Stimulated activated CD8-positive, alpha-beta memory T cell treated with anti-CD3 and anti-CD28 coated beads, Interleukin-7, amount 100 ng/mL, for 24 hours (primary cell): ENCODE measurements around the gene APC.
"Not testable (repeated sequence)": the region's sequence is repeated elsewhere in the genome, so short reads cannot be mapped to it uniquely, and the experiment has no call there.

Experiments used
- DNase-seq: peaks from one replicate; pipeline ENCODE4 v3.0.0-alpha.2; 2020; ENCODE audit warnings: low read depth

APC gene

GRCh38 chr5:112857866-112858265, 120.2 kb downstream of the APC start:
- DNase-seq, result no peak

- DNase-seq, result not testable (repeated sequence)
Measured at GRCh38 chr5:112860571-112860928, 122.9 kb downstream of the APC start.

GRCh38 chr5:112860929-112861637, 123.4 kb downstream of the APC start, which contains the start of gene SRP19:
TSS of gene SRP19 (plus strand) at chr5:112861287. CDS start at chr5:112861377, 90 bp downstream.
- peak; percentile 87 for DNase-seq

- no peak for DNase-seq
Measured at GRCh38 chr5:112861638-112861985, 123.9 kb downstream of the APC start.

GRCh38 chr5:112862085-112862484, 124.4 kb downstream of the APC start:
- DNase-seq, result no peak

DNA sequence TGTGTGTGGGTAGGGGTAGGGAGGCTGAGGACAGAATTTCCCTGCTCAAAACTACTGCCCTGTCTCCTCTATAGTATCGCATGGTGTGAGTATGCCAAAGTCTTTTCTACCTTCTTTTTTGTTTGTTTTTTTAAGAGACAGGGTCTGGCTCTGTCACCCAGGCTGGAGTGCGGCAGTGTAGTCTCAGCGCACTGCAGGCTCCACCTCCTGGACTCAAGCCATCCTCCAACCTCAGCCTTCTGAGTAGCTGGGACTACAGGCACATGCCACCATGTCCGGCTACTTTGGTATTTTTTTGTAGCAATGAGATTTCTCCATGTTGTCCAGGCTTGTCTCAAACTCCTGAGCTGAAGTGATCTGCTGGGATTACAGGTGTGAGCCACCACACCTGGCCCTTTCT, 125.9 kb downstream of the APC start:
- no peak for DNase-seq

- no peak for DNase-seq
Measured at GRCh38 chr5:112865128-112865527, 127.4 kb downstream of the APC start.

DNA sequence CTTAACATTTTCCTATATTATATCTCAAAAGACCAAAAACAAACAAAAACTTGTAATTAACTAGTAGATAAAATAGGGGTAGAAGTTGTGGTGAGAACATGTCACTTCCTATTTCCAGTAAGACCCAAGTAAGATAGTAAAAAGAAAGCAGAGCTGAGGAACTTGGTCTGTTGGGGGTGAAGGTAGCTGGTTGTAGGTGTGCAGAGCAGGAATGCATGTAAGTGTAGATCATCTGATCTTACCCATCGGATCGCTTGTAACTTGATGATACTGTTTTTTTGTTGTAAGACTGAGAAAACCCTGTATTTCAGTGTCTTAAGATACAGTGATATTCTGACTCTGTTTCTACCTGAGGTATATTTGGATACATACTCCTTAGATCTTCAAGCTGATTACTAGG, 129.1 kb downstream of the APC start:
- DNase-seq, result no peak

DNA sequence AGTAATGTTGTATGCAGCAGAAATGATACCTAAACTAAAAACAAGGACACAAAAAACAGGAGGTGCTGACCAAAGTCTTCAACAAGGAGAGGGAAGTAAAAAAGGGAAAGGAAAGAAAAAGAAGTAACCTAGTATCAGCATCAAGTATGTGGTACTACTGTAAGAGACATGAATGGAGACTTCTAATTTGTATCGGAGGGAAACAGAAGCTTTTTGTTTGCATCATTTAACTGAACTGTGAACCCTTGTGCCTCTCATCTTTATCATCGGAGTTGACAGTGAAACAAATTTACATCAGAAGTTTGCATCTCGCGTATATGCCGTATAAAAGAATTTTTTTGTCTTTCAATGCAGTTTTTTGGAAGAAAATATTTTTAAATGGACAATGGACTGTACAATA, 129.7 kb downstream of the APC start:
- DNase-seq, result no peak

DNA sequence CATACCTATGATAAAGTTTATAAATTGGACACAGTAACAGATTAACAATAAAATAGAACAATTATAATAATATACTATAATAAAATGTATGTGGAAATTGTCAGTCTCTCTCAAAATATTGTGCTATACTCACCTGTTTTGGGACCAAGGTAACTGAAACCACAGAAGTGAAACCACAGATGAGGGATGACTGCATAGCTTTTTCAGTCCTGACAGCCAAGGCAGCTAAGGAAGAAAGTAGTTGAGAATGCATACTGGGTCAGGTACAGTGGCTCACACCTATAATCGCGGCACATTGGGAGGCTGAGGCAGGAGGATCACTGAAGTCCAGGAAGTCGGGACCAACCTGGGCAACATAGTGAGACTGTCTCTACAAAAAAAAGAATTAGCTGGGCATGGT, 132.3 kb downstream of the APC start:
- DNase-seq, result no peak

DNA sequence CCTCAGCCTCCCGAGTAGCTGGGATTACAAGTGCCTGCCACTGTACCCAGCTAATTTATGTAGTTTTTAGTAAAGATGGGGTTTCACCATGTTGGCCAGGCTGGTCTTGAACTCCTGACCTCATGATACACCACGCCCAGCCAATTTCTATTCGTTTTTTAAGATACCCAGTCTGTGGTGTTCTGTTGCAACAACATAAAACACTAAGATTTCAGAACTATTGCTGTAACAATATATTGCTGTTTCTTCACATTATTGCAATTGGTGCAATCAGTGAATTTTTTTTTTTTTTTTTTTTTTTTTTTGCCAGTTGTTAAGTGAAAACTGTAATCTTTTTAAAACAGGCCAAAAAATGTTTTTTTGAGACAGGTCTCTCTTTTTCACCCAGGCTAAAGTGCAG, 133.3 kb downstream of the APC start:
- no peak for DNase-seq

DNA sequence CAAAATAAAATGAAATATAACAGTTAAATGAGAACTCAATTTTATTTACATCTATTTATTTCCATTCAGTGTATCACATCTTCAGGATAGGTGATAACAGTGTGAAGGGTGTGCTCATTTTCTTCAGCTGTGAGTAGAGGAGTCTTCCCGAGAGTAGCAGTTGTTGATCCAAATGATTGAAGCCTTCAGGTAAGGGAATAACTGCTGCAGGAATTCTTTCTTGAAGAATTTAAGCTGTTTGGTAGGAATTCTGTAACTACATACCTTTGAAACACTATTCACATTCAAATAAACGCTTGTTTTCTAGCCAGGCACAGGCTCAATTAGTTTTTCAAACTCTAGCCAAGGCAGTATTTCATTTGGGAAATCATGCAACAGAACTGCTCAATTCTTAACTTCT, 138.7 kb downstream of the APC start:
- DNase-seq, result no peak

DNA sequence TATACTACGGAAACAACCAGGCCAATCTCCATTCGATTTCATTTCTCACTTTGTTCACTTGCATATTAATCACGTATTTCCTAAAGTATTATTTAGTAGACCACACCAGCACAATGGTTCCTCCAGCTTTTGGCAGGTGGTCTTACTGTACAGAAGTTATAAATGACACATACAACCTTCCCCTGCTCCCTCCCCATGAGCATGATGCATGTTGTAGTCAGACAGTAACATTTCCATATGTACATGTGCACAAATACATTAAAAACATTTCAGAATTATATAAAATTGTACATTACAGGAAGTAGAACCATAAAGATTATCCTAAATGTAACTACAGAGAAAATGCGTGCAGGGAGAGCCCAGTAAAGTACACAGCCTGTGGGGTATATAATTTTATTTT, 140.4 kb downstream of the APC start:
- no peak for DNase-seq

DNA sequence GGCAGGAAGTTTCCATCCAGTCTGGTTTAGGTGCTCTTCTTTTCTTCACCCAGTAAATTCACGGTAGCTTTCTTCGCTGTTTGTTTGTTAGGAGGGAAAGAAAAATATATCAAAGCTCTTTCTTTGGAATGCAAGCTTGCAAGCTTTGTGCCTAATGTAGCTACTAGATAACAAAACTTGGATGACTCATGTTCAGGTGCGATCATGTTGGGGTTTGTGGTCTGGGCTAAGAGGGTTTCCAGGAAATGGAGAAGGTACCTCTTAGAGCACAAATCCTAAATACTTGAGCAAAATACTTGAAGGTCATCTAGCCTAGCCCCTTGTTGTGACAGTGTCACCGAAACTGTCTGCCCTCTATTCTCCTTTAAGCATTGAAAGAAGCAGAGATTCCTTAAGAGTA, 141.1 kb downstream of the APC start:
- DNase-seq, result peak; percentile 18

GRCh38 chr5:112880219-112880964, 142.7 kb downstream of the APC start:
- DNase-seq, result no peak

DNA sequence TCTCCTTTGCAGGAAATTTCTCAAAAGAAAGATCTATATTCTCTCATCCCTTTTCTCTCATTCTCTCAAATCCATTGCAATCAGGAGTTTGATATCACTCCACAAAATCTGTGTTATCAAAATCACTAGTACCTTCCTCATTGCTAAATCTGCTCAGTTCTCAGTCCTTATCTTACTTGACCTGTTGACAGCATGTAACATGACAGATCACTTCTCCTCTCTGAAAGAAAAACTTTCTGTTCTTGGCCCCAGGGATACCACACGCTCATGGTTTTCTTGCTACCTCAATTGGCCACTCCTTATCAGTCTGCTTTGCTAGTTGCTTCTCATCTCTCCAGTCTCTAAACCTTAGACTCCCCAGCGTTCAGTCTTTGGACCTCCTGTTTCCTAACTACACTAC, 145.5 kb downstream of the APC start:
- no peak for DNase-seq

DNA sequence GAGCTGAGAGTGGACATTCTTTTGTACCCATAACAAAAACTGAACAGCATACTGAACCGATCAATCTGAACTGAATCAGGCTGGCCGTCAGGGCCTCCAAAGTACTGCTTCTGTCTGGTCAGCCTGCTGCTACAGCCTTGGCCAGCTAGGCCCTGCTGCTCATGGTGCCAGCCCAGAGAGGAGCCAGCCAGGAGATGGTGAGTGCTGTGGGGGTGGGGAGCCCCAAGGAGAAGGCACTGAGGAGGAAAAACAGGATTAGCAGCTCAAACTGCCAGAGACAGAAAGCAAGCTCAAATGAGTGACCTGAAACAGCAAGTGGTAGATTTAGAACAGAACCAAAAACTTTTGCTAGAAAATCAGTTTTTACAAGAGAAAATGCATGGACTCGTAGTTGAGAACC, 147.3 kb downstream of the APC start:
- DNase-seq, result no peak

- DNase-seq, result no peak
Measured at GRCh38 chr5:112886975-112887374, 149.3 kb downstream of the APC start.

DNA sequence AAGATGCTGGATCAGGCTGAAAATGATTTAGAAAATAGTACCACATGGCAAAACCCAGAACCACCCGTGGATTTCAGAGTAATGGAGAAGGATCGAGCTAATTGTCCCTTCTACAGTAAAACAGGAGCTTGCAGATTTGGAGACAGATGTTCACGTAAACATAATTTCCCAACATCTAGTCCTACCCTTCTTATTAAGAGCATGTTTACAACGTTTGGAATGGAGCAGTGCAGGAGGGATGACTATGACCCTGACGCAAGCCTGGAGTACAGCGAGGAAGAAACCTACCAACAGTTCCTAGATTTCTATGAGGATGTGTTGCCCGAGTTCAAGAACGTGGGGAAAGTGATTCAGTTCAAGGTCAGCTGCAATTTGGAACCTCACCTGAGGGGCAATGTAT, 154.4 kb downstream of the APC start:
- not testable (repeated sequence) for DNase-seq

DNA sequence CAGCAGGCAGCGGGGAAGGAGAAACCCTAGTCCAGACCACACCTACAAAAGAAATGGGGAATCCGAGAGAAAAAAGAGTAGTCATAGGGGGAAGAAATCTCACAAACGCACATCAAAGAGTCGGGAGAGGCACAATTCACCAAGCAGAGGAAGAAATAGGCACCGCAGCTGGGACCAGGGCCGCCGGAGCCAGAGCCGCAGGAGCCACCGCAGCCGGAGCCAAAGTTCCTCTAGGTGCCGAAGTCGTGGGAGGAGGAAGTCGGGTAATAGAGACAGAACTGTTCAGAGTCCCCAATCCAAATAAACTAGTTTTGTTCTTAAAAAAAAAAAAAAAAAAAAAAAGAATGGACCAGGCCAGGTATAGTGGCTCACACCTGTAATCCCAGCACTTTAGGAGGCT, 155.1 kb downstream of the APC start:
- no peak for DNase-seq

GRCh38 chr5:112895682-112896081, 158.0 kb downstream of the APC start:
- DNase-seq, result no peak
